NCI-H526 (cell line): ENCODE measurements around the gene PLIN3.
"Not testable (repeated sequence)": the region's sequence is repeated elsewhere in the genome, so short reads cannot be mapped to it uniquely, and the experiment has no call there.

Experiments
- DNase-seq, 2 experiments: peaks; one replicate each; lab custom pipeline; 2025; lab: John Stamatoyannopoulos, UW

The PLIN3 gene

DNA sequence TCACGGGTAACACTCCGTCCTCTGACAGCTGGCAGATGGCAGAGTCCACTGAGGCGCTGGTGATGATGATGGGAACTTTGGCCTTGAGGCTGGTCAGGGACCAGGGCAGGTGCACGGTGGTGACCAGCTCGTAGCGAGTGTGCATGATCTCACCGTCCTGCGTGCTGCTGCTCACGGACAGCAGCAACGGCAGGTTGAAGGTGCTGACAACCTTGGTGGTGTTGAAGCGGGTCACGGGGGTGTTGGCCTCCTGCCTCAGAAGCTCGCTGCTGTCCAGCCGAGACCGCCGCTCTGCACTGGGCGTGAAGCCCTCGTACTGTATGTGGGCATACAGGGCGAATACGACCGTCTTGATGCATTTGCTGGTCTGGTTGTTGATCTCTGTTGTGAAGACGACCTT is 23.6 kb upstream of the PLIN3 start:
- no peak for DNase-seq

- DNase-seq = no peak
Observed at GRCh38 chr19:4889034-4889815, 21.8 kb upstream of the PLIN3 start.

DNA sequence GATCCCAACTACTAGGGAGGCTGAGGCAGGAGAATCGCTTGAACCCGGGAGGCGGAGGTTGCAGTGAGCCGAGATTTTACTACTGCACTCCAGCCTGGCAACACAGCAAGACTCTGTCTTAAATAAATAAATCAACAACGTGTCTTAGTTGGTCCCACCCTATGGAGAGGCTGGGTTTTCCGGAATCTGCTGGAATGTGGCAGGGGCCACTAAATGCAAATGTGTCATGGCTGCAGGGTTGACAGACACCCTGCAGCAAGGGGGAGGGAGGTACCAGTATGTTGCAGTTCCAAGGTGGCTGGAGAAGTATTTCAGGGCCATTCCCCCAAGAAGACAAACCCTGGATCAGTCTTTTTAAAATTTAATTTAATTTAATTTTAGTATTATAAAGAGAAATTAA is 20.3 kb upstream of the PLIN3 start:
- DNase-seq = not testable (repeated sequence)

- DNase-seq = not testable (repeated sequence)
Observed at GRCh38 chr19:4884993-4885392, 17.5 kb upstream of the PLIN3 start.

DNA sequence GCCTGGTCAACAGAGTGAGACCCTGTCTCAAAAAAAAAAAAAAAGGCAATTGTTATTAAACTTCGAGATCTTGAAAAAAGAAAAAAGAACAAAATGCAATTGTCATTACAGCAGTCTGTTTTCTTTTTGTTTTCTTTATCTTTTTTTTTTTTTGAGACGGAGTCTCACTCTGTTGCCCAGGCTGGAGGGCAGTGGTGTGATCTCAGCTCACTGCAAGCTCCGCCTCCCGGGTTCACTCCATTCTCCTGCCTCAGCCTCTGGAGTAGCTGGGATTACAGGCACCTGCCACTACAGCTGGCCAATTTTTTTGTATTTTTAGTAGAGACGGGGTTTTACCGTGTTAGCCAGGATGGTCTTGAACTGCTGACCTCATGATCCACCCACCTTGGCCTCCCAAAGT is 15.4 kb upstream of the PLIN3 start:
- not testable (repeated sequence) for DNase-seq

GRCh38 chr19:4879041-4879440 is 11.6 kb upstream of the PLIN3 start:
- no peak for DNase-seq

GRCh38 chr19:4878491-4878968 is 11.1 kb upstream of the PLIN3 start:
- no peak for DNase-seq

DNA sequence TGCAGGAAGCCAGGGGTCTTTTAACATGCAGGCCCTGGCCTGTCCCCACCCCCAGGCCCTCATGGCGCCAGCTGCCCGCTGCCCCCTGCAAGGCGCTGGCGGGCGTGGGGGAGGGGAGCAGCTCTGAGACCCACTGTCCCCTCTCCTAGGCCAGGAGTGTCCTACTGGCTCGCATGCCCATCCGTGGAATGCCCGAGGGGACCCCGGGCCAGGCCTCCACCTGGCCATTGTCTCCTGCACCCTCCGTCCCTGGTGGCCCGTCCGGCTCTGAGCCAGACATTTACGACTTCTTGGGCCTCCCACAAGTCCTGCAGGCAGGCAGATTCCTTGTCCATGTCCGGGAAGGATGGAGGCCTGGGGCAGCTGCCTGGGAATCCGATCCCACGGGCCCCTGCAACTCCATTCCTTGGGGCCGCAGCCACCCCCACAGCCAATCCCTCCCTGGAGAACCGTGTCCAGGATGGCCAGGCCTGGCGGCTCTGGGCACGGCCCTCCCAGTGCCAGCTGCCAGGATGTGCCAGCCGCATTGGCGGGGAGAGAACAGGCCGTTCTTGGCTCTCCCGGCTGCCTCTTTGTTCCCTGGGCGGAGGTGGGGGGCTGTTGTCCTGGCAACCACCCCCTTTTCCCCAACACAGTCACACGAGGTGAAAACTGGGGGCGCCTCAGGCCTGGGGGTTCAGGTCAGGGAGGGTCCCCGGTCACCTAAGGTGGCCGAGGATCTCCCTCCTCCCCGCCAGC is 10.5 kb upstream of the PLIN3 start:
- no peak for DNase-seq

DNA sequence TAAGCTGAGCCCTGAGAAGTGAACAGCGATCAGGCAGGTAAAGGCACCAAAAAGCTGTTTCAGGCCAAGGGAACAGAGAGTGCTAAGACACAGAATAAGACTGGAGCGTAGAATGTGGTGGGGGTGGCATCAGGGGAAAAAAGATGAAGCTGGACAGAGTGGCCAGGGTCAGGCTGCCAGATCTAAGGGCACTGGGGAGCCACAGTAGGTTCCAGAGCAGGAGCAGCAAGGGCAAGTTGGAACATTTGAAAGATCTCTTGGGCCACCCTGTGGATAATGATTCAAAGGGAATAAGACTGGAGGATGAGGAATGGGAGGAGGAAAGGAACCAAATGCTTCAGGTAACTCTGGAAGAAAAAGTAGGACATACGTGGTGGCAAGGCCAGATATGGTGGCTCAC is 6.5 kb upstream of the PLIN3 start:
- no peak for DNase-seq

- no peak for DNase-seq
Observed at GRCh38 chr19:4871711-4872110, 4.2 kb upstream of the PLIN3 start.

DNA sequence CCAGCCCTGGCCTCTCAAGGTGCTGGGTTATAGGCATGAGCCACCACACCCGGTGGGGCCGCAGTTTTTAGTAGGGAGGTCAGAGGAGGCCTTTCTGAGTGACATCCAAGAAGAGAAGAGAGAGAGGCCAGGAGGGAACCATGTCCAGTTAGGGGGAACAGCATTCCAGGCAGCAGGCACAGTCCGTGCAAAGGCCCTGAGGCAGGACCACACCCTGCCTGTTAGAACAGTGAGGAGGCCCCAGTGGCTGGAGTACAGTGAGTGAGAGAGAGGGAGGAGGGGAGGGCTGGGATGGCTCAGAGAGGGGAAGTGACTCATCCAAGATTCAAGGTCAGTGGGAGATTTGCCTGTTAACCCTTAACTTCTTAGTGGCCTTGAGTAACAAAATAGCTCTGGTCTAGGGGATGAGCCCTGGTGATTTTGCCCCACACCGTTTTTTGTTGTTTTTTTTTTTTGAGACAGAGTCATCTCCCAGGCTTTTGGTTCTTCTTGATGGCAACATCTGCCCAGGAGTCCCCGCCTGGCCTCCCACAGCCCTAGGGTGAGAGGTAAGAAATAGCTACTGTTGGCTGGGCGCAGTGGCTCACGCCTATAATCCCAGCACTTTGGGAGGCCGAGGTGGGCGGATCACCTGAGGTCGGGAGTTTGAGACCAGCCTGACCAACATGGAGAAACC is 2.7 kb upstream of the PLIN3 start:
- DNase-seq = no peak

DNA sequence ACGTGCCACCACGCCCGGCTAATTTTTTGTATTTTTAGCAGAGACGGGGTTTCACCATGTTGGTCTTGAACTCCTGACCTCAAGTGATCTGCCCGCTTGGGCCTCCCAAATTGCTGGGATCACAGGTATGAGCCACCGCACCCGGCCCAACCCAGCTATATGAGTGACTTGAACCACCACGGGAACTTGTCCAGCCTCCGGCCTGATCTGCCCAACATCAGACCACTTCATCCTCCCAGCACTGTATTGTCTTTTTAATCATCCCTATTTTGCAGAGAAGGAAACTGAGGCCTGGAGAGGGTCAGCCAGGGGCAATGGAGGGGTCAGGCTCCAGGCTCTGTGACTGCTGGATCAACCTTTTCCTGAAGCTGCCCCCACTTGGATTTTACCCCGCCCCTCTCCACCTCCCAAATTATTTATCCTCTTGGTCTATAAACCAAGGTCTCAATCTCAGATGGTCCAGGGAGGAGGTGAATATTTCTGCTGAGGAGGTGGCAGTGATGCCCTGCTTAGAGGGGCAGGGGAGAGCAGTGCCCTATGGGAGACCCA is 893 bp upstream of the PLIN3 start:
- no peak for DNase-seq

DNA sequence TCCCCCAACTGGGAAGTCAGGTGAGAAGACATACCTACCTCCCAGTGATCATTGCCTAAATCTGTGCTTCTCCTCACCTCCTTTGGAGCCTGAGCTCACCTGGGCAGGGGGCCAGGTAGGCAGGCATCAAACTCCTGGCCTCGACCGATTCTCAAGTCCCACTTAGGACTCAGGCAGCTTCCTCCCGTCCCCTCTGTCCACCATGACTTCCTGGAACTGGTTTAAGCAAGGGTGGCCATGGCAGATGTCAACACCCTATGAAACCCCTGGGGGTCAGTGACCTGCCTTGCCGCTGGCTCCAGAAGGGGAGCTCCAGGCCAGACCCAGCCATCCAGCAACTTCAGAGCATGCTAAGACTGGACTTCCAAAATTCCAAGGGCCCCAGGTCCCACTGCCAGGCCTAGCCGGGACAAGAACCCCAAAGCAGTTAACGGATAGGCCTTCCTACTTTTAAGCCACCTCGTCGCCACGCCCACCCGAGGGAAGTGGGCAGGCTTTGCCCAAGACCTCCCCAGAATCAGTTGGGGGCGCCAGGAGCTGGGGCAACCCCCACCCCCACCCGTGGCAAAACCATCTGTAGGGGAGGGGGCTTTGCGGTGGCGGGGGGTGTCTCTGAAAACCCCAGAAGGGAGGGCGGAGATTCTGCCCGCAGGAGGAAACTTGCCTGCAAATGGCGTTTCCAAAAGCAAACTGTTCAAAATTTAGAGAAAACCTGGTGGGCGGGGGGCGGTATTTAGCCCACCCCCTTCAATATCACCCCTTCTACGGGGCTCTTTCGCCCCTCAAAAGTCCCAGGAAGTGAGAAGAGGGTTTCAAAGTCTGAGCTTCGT is 657 bp downstream of the PLIN3 start:
- DNase-seq = no peak

DNA sequence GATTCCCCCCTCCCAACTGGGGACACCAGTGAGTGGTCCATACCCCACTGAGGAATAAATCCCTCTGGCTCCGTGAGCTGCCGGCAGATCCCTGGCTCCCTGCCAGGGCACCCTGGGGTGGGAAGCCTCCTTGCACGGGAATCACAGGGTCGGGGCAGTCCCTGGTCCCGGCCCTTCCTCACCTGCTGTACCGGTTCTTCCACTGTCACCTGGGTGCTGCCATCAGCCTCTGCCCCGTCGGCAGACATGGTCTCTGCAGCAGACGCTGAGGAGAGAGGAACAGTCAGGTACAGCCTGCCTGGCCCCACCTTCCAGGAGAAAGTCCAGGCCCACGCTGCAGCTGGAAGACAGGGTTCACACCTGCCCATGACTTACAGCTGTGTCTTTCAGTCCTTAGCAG is 6.3 kb downstream of the PLIN3 start:
- peak; percentile 38 to 76 for DNase-seq

DNA sequence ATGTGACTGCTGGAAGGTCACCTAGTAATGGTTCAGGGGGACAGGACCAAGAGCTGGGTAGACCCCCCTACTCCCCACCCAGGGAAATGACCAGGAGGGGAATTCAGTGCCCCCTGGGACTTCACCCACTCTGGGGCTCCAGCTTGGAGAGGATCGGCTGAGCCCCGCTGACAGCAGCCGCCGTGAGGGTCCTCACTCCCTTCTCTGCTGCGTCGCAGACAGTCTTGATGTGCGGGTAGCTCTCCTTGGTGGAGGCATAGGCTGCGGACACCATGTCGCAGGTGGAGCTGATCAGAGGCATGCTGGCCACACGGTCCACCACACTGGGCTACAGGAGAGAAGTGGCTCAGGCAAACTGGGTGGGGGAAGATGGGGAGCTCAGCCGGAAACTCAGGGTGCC is 7.8 kb downstream of the PLIN3 start:
- no peak for DNase-seq

- not testable (repeated sequence) for DNase-seq
Observed at GRCh38 chr19:4856468-4856867, 11.0 kb downstream of the PLIN3 start.

GRCh38 chr19:4853506-4853905 is 14.0 kb downstream of the PLIN3 start:
- not testable (repeated sequence) for DNase-seq

- DNase-seq = no peak
Observed at GRCh38 chr19:4852484-4852883, 15.0 kb downstream of the PLIN3 start.

GRCh38 chr19:4851551-4852290 is 15.7 kb downstream of the PLIN3 start:
- peak; percentile 28 to 60 for DNase-seq

DNA sequence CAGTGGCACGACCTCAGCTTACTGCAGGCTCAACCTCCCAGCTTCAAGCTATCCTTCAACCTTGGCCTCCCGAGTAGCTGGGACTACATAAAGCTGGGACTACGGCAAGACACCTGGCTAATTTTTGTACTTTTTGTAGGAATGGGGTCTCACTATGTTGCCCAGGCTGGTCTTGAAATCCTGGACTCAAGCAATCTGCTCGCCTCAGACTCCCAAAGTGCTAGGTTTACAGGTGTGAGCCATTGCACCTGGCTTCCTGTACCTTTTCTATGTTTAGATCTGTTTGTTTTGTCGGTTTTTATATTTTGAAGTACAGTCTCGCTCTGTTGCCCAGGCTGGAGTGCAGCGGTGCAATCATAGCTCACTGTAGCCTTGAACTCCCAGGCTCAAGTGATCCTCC is 18.4 kb downstream of the PLIN3 start:
- DNase-seq = no peak
